ENCODE measurements around the gene SERPINA6.
"Not testable (repeated sequence)": the region's sequence is repeated elsewhere in the genome, so short reads cannot be mapped to it uniquely, and the experiment has no call there.

DNA sequence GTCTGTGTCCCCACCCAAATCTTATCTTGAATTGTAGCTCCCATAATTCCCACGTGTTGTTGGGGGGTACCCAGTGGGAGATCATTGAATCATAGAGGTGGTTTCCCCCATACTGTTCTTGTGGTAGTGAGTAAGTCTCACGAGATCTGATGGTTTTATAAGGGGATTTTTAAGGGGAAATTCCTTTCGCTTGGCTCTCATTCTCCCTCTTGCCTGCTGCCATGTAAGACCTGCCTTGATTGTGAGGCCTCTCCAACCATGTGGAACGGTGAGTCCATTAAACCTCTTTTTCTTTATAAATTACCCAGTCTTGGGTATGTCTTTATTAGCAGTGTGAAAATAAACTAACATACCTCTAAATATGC is 27.0 kb downstream of the SERPINA6 start:
- TF ChIP-seq CTCF (optimal IDR thresholded peaks at IDR 0.05 in 1 of 3, IDR thresholded peaks at IDR 0.05 in 1 of 3, conservative IDR thresholded peaks at IDR 0.05 in 1 of 3; ENCODE audit: extremely low read depth in 1 of 3, insufficient read depth in 2 of 3, low read length in 3 of 3); EZH2 (IDR thresholded peaks at IDR 0.05; ENCODE audit: low read length): not testable (repeated sequence)
